Measurements from ENCODE around the gene GRIN3B. TPM values are rescaled to one million over a fixed set of nuclear protein-coding genes. Genes with fewer than 3 reads are reported as not detected.
A peak's percentile ranks its signal among the peaks of the same experiment; 100 is the strongest.

Gene GRIN3B
- total and polyA plus RNA-seq, 2 of the 4 experiments (the other 2 are of a cell fraction), result under 0.01 to 0.91 TPM

DNA sequence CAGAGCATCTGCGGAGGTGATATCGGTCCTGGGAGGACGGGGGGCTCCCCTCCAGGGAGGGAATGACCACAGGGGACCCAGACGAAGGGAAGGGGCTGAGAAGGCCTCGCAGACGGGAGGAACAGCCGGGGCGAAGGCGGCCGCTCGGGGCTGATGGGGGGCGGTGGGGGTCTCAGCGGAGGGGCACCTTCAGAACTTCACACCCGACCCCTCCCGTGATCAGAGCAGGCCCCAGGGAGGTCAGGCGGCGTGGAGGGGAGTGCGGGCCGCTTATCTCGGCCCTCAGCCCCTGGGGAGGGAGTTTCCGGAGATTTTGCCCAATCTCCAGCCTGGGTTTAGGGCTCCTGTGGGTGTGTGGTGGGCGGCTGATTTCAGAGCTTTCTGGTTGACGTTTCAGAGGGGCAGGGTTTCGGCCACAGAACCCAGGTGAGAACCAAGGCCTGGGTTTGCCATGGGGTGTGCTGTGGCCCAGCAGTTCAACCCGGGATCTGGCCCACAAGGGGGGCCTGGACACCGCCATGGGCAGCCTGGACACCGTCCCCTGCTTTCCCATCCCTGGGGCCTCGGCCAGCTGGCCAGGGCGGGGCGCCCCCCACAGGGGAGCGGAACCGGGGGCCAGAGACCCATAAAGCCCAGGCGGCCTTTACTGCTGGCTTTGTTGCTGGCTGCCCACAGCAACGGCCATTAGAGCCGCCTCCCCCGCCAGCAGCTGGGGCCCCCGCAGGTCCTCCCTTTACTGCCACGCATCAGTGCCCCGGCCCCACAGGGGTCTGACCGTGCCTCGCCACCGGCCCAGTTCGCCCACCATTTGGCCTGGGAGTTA is 45.3 kb upstream of the GRIN3B start:
- dilution Hi-C loops (cut with HindIII; ENCODE audit: low sequenced_read_pairs, unreplicated experiment) (no loop called here), in situ Hi-C loops (cut with MboI; ENCODE audit: low sequenced_read_pairs) (no loop called here)
- no peak for ATAC-seq (ENCODE audit: low read depth)

More for the DNA sequence above, 45.3 kb upstream of the GRIN3B start:
- no peak overlapping the region for H3K23ac ChIP-seq (ENCODE audit: low read depth, low read length)
- no peak overlapping the region for H3K18ac ChIP-seq (ENCODE audit: low read depth, low read length)
- TF ChIP-seq BHLHE40 (IDR thresholded peaks at IDR 0.05; ENCODE audit: low read depth, low read length), result no peak
- TF ChIP-seq RFX5 (IDR thresholded peaks at IDR 0.05; ENCODE audit: low read depth, low read length), result no peak
- TF ChIP-seq RAD21 (IDR thresholded peaks at IDR 0.05; ENCODE audit: low read length), result no peak
- TF ChIP-seq SMC3 (IDR thresholded peaks at IDR 0.05; ENCODE audit: low read depth, low read length), result no peak
- TF ChIP-seq, protein P1, sequence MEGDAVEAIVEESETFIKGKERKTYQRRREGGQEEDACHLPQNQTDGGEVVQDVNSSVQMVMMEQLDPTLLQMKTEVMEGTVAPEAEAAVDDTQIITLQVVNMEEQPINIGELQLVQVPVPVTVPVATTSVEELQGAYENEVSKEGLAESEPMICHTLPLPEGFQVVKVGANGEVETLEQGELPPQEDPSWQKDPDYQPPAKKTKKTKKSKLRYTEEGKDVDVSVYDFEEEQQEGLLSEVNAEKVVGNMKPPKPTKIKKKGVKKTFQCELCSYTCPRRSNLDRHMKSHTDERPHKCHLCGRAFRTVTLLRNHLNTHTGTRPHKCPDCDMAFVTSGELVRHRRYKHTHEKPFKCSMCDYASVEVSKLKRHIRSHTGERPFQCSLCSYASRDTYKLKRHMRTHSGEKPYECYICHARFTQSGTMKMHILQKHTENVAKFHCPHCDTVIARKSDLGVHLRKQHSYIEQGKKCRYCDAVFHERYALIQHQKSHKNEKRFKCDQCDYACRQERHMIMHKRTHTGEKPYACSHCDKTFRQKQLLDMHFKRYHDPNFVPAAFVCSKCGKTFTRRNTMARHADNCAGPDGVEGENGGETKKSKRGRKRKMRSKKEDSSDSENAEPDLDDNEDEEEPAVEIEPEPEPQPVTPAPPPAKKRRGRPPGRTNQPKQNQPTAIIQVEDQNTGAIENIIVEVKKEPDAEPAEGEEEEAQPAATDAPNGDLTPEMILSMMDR (conservative IDR thresholded peaks at IDR 0.05; ENCODE audit: low read depth, low read length), result no peak
- TF ChIP-seq MAZ (IDR thresholded peaks at IDR 0.05; ENCODE audit: borderline replicate concordance, low read depth, low read length), result no peak
- no peak for TF ChIP-seq MAFK (IDR thresholded peaks at IDR 0.05; ENCODE audit: low read depth, low read length)
- TF ChIP-seq NFE2L2 (IDR thresholded peaks at IDR 0.05; ENCODE audit: low read depth, low read length), result no peak
- no peak for TF ChIP-seq CEBPB (IDR thresholded peaks at IDR 0.05; ENCODE audit: low read depth, low read length)
- no peak for TF ChIP-seq CHD1 (IDR thresholded peaks at IDR 0.05; ENCODE audit: low read depth, low read length)
- TF ChIP-seq POLR2A (IDR thresholded peaks at IDR 0.05; ENCODE audit: low read depth, low read length), result no peak
- intact Hi-C loops (cut with micrococcal nuclease), result no loop called here
- H3K36me3 ChIP-seq (ENCODE audit: control insufficient read depth, insufficient read depth, low read length), result peaks cover 15% of the 10 kb centered on the region; the same call in 1 of the 2 replicates
- peaks cover 8% of the 10 kb centered on the region for H3K9me1 ChIP-seq (ENCODE audit: insufficient read depth, low read length)
- no peak overlapping the region for H3K27ac ChIP-seq (ENCODE audit: insufficient read depth, low read length)
- no peak overlapping the region for H3K56ac ChIP-seq (ENCODE audit: extremely low read depth, insufficient read depth, low read length)
- no peak overlapping the region for H4K8ac ChIP-seq (ENCODE audit: low read depth in 2 of 2, low read length in 2 of 2)
- no peak overlapping the region for H2BK5ac ChIP-seq (ENCODE audit: low read depth, low read length, poor library complexity, severe bottlenecking)
- H2BK120ac ChIP-seq (ENCODE audit: low read depth, low read length), result no peak overlapping the region
- H2BK15ac ChIP-seq (ENCODE audit: low read depth, low read length), result no peak overlapping the region
- H2BK20ac ChIP-seq (ENCODE audit: low read depth, low read length), result no peak overlapping the region
- H3K4me1 ChIP-seq (ENCODE audit: control insufficient read depth, insufficient read depth, low read length), result peaks cover 39% of the 10 kb centered on the region
- H3K4me3 ChIP-seq (ENCODE audit: insufficient read depth, low read depth, low read length), result no peak overlapping the region
- no peak overlapping the region for H3K4ac ChIP-seq (ENCODE audit: low read depth, low read length)
- H3K4me2 ChIP-seq (ENCODE audit: low read depth, low read length), result no peak overlapping the region
- H3K14ac ChIP-seq (replicated peaks; ENCODE audit: low read depth, low read length), result no peak overlapping the region
- BruUV-seq (replicated peaks), result no TSS peak
- peaks cover 46% of the 10 kb centered on the region for H4K20me1 ChIP-seq (ENCODE audit: insufficient read depth, low read length)
- no peak overlapping the region for H3K9ac ChIP-seq (ENCODE audit: low read depth, low read length)
- ChIA-PET CTCF (interaction anchor here (0.6 kb wide), 1 partner anchor 240 kb away, joined by 4 read pairs; no protein-coding TSS in a partner anchor), POLR2A (ENCODE audit: unreplicated experiment) (no interaction called here)
- peaks cover 41 to 81% of the 10 kb centered on the region in 2 experiments for H3K79me1 ChIP-seq (ENCODE audit: low read depth in 1 of 2, low read length in 2 of 2)
- H2AFZ ChIP-seq (replicated peaks; ENCODE audit: low read length, poor library complexity), result no peak overlapping the region
- DNase-seq, result no peak
- peak overlapping the region; percentile 72 for H2AK9ac ChIP-seq (replicated peaks; ENCODE audit: low read depth, low read length, poor library complexity)
- H3K9me3 ChIP-seq (ENCODE audit: control insufficient read depth, insufficient read depth, low read length), result no peaks in the 10 kb centered on the region
- H4K91ac ChIP-seq (ENCODE audit: insufficient read depth, low read depth, low read length), result no peak overlapping the region
- 68% methylated on average over 4 of the region's 43 CpGs; no CpG with 5 or more reads in 1 of the 2 experiments for WGBS, 2 experiments (ENCODE audit: extremely low coverage in 2 of 2, insufficient read length in 1 of 2)
- H4K5ac ChIP-seq (ENCODE audit: low read depth, low read length), result no peak overlapping the region
- no peaks in the 10 kb centered on the region for H3K27me3 ChIP-seq (ENCODE audit: control insufficient read depth, insufficient read depth, low read length)
- peak overlapping the region; percentile 37 for H2AK5ac ChIP-seq (ENCODE audit: low read depth, low read length)

Data from IMR-90 (cell line).